CD4-positive, alpha-beta T cell treated with Interleukin-17A for 1 hour (primary cell): ENCODE measurements around the gene ARFGAP1.

Experiments
- DNase-seq: peaks from one replicate; pipeline ENCODE4 v3.0.0-alpha.2; 2020

ARFGAP1 gene

DNA sequence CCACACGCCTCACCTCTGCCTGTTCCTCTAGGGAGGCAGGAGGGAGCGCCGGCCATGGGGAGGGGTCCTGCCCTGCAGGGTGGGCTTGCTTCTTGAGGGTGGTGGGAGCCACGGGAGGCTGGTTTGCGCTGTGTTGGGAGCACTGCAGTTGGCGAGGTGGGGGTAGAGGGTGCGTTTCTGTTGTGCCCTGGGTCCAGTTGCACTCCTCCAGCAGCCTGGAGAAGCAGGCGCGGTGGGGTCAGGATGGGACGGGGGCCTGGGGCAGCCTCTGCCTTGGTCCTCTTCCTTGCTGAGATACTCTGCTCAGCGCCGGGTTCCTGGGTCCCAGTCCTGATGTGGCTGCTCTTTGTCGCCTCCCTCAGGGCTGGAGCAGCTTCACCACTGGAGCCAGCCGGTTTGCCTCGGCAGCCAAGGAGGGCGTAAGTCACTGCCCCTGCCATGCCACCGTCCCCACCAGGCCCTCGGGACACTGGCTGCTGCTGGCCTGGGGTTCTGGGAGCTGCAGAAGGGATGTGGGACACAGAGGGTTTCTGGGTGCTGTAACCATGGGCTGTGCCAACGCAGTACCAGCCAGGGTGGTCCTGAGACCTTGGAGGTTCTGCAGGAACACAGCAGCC lies 8.4 kb downstream of the ARFGAP1 start:
- no peak for DNase-seq

DNA sequence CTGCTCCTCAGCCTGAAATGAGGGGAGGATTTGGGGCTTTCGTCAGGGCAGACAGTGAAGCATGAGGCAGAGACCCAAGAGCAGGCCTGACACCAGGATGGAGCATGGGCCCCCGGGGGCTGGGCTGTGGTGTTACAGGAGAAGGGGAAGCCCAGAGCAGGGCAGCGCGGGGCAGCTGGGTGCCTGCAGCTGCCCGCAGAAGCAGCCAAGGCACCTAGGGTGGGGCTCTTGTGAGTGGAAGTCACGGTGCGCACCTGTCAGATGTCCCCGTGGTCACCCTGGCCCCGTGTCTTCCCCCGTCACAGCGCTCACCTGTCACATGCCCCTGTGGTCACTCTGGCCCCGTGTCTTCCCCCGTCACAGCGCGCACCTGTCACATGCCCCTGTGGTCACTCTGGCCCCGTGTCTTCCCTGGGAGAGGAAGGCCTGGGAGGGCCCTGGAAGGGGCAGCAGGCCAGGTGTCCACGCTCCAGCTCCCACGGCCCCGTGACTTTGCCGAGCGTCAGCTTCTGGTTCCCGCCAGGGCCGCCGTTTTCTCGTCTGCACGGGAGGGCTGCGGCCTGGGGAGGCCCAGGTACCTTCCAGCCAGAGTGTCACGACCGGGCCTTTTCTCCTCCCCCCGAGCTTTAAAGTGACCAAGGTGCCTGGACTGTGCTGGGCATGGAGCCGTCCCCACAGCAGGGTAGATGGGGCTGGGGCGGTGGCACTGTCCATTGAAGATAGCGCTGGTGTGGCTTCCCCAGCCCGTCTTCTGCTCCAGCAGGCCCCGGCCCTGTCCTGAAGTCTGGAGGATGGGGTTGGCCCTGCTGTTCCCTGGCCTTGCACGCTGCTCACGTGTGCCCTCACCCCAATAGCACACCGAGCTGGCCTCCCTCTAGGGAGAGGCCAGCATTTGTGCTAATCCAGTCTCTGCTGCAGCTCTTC lies 9.4 kb downstream of the ARFGAP1 start:
- DNase-seq, result no peak

DNA sequence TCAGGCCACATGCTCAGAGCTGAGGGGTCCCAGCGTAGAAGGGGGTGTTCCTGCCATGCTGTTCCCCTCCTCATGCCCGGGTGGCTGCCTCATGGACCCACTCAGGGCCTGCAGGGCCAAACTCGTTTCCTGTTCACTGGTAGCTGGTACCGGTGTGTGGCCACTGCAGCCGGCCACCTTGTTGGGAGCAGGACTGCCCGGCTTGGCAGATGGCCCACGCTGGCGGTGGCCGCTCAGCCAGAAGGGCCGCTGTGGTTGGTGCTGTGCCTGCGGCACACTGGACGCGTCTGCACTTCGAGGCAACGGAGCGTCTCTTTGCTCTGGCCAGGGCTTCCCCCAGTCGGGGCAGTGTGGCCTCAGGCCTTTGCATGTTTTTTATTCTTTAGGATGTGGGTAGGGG lies 10.3 kb downstream of the ARFGAP1 start:
- DNase-seq, result no peak

DNA sequence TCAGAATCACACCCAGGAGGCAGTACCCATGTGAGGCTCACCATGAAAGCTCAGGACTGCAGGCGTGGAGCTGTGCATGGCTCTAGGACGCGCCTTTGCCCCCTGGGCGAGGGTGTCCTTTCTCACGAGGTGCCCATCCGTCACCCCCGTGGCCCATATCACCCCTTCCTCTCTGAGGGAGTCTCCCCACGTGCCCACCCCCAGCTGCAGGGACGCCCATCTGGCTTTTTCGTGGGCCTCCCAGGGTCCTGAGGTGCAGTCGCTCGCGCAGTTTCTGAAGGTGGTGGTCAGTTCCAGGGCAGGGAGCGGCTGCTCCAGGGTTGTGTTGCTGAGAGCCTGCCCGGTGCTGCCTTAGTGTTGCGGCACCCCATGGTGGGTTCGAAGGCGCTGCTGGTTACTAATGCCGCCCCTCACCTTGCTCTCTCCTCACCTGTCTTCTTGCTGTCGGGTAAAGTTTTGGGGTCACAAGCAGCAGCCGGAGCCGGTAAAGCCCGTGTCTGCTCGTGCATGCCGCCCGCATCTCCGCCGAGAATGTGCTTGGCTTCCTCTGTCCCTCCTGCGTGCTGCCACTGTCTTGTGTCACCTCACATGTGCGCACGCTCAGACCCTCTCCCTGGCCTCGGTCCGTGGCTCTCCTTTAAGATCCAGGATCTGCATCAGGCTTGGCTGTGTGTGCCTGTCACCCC lies 10.9 kb downstream of the ARFGAP1 start:
- DNase-seq, result no peak

DNA sequence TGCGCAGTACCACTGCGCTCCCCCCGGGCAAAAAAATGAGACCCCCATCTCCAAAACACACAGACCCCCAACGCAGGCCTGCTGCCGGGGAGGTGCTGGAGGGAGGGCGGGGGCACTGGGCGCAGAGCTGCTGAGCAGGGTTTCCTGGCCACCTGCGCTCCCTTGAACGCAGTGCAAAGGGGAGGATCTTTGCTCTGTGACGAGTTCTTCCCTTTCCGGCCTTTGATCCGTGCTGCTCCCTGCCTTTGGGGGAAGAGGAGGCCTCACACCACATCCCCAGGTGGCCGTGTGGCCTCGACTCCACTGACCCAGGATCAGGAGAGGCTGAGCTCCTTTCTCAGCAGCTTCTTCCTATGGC lies 11.4 kb downstream of the ARFGAP1 start:
- DNase-seq, result peak; percentile 28

DNA sequence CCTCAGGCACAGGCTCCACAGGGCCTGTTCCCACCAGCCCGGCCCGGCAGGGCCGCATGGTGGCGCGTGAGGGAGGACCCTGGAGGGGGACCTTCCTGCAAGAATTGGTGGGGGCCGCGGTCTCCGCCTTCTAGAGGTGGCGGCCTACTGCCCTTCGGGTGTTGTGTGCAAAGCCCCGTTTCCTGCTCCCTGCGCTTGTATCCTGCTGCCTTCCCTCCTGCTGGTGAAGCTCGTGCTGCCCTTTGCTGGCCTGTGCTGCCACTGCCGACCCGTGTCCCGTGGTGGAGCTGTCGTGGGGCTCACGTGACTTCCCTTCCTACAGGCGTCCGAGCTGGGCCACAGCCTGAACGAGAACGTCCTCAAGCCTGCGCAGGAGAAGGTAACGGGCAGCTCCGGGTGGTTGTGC lies 11.9 kb downstream of the ARFGAP1 start:
- DNase-seq, result peak; percentile 4

DNA sequence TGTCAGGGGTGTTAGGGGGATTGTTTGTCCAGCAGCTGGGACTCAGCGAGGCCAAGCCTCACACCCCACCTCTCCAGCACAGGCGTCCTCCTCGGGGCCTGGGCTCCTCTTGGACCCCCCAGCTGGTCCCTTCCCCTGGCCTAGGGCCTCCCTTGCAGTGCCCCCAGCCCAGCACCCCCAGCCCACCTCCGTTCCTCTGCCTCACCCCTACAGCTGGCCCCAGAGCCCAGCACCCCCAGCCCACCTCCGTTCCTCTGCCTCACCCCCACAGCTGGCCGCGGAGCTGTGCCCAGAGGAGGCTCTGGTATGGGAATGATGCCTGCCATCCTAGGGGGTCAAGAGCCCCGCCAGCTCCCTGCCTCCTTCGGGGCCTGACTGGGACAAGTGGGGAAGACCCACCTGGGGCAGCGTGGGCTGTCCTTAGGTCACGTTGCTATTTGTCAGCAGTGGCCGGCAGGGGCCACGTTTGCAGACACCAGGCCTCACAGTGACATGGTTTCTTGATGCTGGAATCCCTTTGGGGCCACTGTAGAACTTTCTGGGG lies 12.4 kb downstream of the ARFGAP1 start:
- no peak for DNase-seq

DNA sequence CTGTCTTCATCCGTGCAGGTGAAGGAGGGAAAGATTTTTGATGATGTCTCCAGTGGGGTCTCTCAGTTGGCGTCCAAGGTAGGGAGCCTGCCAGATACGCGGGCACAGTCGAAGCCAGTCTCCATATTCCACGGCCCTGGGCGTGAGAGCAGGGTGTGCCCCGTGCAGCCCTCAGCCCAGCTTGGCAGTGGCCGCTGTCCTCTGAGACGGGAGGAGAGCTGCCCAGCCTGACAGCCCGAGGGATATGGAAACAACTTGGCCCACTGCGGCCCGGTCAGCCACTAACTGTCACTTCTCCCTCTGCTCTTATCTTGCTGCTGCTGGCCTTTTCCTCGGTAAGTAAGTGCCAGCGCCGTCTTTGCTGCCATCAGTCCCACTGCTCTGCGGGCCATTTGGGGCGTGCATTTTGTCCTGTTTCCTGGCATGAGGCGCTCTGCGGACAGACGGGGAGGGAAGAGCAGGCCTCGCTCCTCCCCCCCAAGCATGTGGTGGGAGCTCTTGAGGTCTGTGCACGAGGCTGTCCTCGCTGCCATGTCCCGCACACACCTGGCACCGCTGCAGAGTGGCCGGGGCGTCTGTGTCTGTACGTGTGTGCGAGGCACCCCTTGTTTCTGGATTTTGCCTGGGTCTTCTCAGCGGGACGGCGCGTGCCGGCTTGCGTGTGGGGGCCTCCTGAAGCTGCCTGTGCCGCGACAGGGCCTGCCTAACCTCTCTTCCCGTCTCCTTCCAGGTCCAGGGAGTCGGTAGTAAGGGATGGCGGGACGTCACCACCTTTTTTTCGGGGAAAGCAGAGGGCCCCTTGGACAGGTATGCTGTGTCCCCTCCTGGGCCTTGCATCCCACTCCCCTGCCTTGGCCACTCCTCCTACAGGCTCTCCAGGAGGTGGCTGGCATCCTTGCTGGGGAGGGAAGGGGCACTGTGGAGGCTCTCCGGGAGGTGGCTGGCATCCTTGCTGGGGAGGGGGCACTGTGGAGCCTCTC lies 13.3 kb downstream of the ARFGAP1 start:
- no peak for DNase-seq

DNA sequence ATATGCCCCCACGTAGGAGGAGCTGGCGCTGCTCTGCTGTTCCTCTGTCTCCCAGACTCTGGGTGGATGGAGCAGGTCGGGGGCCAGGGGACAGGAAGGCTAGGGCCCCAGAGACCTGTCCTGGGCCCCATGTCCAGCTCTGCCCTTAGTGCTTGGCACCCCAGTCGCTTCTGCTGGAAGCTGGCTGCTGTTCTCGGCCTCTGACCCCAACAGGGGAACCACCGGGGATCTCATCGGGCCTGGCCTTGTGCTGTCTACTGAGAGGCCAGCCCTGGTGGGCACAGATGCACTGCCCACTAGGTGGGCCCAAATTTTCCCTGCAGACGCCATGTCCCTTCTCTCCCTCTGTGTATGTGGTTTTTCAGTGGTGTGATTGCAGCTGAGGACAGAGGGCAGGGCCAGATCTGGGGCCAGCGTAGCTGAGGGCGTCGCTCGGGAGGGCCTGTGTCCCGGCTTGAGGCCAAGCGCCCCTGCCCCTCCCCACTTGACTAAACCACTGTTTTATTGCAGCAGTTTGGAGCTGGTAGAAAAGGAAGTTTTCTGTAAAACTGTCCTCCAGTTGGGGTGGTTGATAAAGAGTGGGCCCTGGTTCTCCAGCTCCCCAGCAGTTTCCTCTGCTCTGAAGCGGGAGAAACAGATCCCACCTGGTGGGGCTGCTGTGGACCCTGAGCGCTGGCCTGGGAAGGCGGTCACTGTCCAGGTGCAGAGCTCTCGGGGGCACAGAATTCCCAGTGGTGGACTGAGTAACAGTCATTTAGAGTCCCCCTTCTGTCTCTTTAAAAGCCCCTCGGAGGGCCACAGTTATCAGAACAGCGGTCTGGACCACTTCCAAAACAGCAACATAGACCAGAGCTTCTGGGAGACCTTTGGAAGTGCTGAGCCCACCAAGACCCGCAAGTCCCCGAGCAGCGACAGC lies 14.4 kb downstream of the ARFGAP1 start:
- DNase-seq, result no peak

DNA sequence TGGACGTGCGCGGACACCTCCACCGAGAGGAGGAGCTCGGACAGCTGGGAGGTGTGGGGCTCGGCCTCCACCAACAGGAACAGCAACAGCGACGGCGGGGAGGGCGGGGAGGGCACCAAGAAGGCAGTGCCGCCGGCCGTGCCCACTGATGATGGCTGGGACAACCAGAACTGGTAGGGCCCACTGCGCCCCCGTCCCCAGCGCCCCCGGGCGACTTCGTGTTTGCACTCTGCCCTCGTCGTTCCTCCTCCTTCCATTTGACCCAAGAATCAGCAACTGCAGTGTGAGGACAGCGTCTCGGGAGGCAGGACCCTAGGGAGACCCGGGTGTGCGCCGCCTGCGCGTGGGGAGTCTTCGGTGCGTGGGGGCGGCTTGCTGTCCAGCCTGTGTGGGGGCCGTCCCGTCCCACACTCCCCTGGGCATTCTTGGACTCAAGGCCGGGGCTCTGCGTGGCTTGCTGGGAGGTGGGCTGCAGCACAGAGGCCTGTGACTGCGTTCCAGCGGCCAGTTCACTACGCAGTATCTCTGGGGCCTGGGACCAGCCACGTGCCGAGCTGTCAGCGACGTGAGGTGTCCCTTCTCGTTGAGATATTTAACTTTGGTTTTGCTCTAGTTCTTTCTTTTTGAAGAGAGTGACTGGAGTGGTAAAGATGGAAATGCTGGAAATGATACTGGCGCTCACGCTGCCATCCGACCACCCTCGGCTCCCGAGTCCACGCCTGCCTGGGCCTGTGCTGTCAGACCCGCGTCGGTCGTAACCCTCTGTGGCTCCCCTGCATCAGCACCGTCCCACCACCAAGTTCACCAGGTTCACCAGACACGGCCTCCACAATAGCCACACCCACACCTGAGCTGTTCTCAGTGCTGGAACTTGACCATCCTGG lies 15.3 kb downstream of the ARFGAP1 start:
- DNase-seq, result no peak

DNA sequence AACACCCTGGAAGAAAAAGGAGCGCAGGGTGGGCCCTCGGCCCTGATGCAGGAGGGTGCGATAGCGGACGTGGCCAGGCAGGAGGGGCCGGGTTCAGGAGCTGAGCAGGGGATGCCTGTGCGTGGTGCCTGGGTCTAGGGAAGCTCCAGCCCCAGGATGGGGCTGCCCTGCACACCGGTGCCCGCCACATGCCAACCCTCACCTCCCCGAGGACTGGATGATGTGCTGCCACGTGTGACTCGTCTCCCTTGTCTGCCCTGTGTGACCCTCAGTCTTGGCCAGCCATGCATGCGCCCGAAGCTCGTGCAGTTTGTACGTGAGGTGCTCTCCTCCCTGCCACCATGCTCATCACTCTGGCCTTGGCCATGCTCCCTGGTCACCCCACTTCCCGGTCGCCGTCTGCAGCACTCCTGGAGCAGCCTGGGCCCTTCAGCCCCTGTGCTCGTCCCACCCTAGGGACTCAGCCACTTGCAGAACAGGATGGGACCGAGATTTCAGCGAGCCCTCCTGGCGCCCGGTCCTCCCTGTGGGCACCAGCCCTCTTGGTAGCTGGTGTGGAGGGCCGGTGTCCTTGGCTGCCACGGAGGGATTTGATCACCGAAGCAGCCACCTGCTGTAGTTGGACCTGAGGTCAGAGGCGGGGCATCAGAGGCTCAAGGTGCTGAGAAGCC lies 16.1 kb downstream of the ARFGAP1 start:
- DNase-seq, result no peak

DNA sequence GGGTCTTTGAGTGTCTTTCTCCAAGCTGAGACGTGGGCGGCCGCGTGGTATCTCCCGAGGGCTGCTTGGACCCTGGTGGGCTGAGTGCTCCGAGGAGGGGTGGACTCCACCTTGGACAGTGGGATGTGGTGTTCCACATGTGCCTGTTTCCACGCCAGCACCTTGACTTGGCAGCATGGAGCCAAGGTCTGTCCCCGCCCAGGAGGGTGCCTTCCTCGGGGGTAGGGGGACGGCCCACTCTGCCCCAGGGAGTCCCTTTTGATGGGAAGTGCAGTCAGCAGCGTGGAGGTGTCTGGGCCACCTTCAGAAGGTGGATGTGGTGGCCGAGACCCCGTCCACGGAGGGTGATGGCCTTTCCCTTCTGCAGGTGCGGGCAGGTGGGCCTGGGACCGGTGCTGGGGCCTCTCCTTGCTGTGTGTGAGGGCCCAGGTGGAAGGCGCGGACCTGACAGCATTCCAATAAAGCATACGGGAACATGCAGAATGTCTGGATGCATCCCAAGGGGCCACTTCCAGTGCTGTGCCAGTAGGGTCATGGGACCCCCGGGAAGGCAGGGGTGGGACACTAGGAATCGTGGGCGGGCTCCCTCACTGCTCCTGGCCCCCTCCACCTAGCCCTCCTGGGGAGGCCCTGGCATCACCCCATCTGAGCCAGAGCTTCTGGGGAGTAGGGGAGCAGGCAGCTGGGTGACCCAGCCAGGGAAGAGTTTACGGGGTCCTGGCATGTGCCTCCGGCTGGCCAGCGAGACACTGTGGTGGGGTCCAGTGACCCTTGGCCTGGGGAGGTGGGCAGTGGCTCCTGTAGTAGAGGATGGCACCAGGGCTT lies 16.9 kb downstream of the ARFGAP1 start:
- no peak for DNase-seq

DNA sequence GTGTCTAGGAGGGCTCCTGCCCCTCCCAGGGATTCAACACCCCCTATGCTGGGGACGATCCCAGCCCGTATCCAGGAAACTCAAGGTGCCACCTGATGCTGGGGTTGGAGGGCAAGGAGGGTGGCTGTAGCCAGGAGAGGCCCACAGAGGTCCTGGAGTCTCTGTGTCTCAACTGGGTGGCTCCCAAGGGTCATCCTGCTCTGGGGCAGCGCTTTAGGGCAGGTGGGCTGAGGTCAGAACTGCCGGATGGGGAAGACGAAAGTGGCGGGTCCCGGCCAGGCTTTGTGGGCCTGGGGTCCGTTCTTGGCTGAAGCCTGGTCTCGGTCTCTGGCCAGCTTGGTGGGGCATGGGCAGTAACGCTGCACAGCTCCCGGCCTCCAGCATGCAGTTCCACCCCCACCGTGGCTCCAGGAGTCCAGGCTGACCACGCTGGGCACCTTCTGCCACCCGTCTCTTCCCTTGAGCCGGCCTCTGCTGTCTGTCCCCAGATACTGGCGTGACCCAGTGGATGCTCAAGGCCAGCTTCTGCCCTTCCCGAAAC lies 17.6 kb downstream of the ARFGAP1 start:
- DNase-seq, result no peak

DNA sequence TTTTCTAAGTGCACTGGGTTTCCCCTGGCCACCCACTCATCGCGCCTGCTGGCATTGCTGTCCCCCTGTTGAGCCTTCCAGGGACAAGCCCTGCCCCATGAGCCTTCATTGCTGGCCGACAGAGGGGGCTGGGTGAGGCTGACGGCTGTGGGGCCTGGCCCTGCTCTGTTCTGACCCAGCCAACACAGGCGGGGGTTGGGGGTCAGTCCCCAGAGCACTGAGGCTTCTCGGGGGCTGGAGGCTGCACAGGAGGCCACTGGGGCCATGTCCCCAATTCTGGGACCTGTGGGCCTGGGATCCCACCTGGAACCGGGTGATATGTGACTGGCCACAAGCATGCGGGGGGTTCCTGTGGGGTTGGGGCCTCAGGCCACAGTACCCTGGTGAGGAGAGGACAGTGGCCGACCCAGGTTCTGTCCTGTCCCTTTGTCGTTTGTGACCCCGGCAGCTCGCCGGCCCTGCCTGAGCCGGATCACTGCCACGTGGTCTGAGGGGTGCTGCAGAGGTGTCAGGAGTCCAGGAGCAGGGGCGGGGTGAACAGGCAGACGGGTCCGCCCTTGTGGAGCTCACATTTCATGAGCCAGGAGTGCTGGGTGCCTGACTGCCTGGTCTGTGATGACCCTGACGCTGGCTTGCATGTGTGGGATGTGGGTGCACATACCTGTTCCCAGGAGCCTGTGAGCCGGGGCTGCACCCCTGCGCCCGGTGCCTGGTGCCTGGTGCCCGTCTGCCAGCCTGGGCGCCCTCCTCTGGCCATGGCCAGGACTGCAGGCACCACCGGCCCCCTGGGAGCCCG lies 18.3 kb downstream of the ARFGAP1 start:
- peak; percentile 47 for DNase-seq

DNA sequence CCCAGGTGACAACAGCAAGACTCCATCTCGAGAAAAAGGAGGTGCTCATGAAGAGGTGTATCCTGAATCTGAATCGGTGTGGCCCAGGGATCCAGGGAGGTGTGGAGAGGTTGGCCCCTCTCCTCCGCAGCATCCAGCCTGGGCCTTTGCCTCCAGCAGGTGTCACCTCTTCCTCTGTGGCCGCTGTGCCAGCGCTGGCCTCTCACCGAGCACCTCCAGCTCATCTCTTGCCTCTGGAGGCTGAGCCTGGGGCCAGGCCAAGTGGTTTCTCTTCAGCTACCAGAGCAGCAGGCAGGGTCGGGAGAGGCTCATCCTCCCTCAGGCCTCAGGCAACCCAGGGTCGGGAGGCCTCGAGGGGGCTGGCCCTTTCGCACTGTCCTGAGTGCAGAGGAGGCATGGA lies 19.2 kb downstream of the ARFGAP1 start:
- DNase-seq, result no peak

DNA sequence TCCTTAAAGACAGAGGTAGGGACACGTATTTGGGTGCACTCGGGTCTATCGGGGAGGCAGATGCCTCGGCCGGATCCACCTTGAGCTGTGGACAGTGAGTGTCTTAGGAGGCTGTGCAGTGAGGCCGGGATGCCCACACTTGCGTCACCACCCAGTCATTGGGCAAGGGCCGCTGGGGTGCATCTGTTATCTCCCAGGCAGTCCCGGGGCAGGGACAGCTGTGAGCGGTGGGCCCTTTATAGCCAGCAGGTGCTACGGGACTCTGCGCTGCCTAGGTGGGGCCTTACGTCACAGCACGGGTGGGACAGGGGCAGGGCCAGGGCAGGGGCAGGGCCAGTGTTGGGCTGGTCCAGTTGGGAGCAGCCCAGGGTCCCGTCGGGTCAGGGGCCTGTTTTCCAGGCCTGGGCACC lies 19.7 kb downstream of the ARFGAP1 start:
- DNase-seq, result no peak

DNA sequence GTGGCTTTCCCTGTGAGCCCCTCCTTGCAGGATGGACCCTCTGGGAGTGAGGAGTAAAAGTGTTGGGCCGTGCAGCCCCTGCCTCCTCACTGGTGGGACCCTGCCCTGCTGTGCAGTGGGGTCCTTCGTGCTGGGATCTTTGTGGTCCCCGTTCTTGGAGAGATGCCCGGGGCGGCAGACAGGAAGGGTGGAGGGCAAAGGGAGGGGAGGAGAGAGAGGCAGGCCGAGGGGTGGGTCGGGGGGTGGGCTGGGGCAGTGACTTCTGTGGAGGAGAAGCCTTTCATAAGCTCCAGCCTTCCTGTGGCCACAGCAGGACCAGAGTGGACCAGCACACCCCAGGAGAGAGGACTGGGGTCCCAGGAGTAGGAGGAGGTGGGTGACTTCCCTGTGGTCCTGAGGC lies 20.3 kb downstream of the ARFGAP1 start, which contains the start of gene COL20A1:
Gene COL20A1, plus strand, starts transcription at position 283 of the 400 bp plus-strand sequence. CDS start 1,922 bp downstream, outside the sequence.
- no peak for DNase-seq
